SK-N-SH treated with all-trans-retinoic acid at 6 μM for 48 hours (cell line): ENCODE data around the gene MTCH1.

Source experiments
- CREB5 ChIP-seq: fragments of 250-450 bp; sonication (Bioruptor Pico); IDR thresholded peaks from 2 replicates; pipeline ENCODE4 v1.5.1; 2020; ENCODE audit warnings: low read depth, mild to moderate bottlenecking, moderate library complexity
- GLIS3 ChIP-seq: fragments of 250-450 bp; sonication (Bioruptor Pico); IDR thresholded peaks from 2 replicates; pipeline ENCODE4 v1.5.0; 2020; ENCODE audit warnings: mild to moderate bottlenecking, moderate library complexity
- PPARA ChIP-seq: fragments of 250-450 bp; sonication (Bioruptor Pico); IDR thresholded peaks from 2 replicates; pipeline ENCODE4 v1.5.0; 2020; ENCODE audit warnings: mild to moderate bottlenecking, borderline replicate concordance
- RARB ChIP-seq: fragments of 250-450 bp; sonication (Bioruptor Pico); IDR thresholded peaks from 2 replicates; pipeline ENCODE4 v1.8.0; 2021; ENCODE audit warnings: mild to moderate bottlenecking, moderate library complexity
- TOX ChIP-seq: fragments of 250-450 bp; sonication (Bioruptor Pico); IDR thresholded peaks from 2 replicates; pipeline ENCODE4 v1.8.0; 2021; ENCODE audit warnings: mild to moderate bottlenecking, moderate library complexity, borderline replicate concordance
- ZFP3 ChIP-seq: fragments of 250-450 bp; sonication (Bioruptor Pico); IDR thresholded peaks from 2 replicates; pipeline ENCODE4 v1.5.0; 2020; ENCODE audit warnings: mild to moderate bottlenecking, moderate library complexity
- ZFP30 ChIP-seq: fragments of 450-650 bp; formaldehyde crosslinking; IDR thresholded peaks from 2 replicates; pipeline ENCODE4 v1.5.0; 2022; ENCODE audit warnings: mild to moderate bottlenecking, moderate library complexity
- ZNF565 ChIP-seq: fragments of 450-650 bp; formaldehyde crosslinking; conservative IDR thresholded peaks from 2 replicates; pipeline ENCODE4 v1.5.0; 2020; ENCODE audit warnings: low read depth, mild to moderate bottlenecking, moderate library complexity
- ZNF70 ChIP-seq: fragments of 450-650 bp; formaldehyde crosslinking; IDR thresholded peaks from 2 replicates; pipeline ENCODE4 v1.5.0; 2020; ENCODE audit warnings: mild to moderate bottlenecking, moderate library complexity
- TF ChIP-seq, protein P1 (sequence below): fragments of 250-450 bp; sonication (Bioruptor Pico); IDR thresholded peaks from 2 replicates; pipeline ENCODE4 v1.8.0; 2020; ENCODE audit warnings: mild to moderate bottlenecking, moderate library complexity, borderline replicate concordance

- no peak for TF ChIP-seq ZFP3
- no peak for TF ChIP-seq RARB (CRISPR knock-in tag)
- no peak for TF ChIP-seq ZFP30 (CRISPR knock-in tag)
- TF ChIP-seq ZNF70 (CRISPR knock-in tag): no peak
- no peak for TF ChIP-seq CREB5 (CRISPR knock-in tag)
- TF ChIP-seq ZNF565 (CRISPR knock-in tag): no peak
- TF ChIP-seq, protein P1, sequence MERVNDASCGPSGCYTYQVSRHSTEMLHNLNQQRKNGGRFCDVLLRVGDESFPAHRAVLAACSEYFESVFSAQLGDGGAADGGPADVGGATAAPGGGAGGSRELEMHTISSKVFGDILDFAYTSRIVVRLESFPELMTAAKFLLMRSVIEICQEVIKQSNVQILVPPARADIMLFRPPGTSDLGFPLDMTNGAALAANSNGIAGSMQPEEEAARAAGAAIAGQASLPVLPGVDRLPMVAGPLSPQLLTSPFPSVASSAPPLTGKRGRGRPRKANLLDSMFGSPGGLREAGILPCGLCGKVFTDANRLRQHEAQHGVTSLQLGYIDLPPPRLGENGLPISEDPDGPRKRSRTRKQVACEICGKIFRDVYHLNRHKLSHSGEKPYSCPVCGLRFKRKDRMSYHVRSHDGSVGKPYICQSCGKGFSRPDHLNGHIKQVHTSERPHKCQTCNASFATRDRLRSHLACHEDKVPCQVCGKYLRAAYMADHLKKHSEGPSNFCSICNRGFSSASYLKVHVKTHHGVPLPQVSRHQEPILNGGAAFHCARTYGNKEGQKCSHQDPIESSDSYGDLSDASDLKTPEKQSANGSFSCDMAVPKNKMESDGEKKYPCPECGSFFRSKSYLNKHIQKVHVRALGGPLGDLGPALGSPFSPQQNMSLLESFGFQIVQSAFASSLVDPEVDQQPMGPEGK (CRISPR knock-in tag): no peak
- no peak for TF ChIP-seq TOX (CRISPR knock-in tag)
- no peak for TF ChIP-seq PPARA
- TF ChIP-seq GLIS3 (CRISPR knock-in tag): no peak
These were observed 27.0 kb downstream of the MTCH1 start for GRCh38 chr6:36958775-36959554.
